CD4-positive, alpha-beta T cell treated with Interleukin-1 beta for 1 hour (primary cell): ENCODE data around the gene ISM1.

ENCODE experiments used
- DNase-seq, 2 donors: peaks; one replicate each; pipeline ENCODE4 v3.0.0-alpha.2; 2020 to 2022

The ISM1 gene

DNA sequence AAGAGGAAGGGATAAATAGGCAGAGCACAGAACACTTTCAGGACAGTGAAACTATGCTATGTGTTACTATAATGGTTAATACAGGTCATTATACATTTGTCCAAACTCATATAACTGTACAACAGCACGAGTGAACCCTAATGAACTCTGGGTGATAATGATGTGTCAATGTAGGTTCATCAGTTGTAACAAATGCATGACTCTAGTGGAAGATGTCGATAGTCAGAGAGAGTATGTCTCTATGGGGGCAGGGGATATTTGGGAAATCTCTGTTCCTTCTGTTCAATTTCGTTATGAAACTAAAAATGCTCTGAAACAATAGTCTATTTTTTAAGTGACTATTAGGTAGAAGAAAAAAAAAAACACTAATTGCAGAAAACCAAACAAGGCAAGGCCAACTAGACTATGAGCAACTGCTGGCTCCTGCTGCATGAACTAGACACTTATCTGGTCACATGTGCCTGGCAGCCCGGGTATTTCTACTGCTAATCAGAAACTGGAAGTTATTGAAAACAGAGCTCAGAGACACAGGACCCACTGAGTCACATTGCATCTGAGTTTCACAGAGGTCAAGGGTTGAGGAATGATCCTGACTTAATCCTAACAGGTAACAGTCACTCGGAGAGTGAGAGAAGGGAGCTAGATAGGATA, 97.9 kb downstream of the ISM1 start:
- no peak for DNase-seq

GRCh38 chr20:13320702-13321101, 99.6 kb downstream of the ISM1 start:
- DNase-seq: no peak

GRCh38 chr20:13321416-13321815, 100.3 kb downstream of the ISM1 start:
- DNase-seq: no peak

DNA sequence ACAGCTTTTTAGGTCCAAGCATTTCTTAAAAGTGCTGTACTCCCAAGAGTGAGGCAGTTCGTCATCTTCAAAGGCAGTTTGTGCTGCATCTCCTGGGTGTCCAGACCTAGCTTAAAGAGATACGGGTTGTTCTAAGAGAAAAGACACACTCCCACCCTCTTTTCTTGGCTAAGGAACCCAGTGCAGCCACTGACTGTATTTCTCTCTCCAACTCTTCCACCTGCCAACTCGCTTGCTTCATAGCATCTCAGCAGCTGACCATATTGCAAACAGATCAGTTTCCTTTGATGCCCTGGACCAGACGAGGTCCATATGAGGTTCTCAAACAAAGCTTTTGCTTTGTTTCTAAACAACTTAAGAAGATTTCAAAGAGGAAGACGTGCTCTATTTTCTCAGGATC, 101.1 kb downstream of the ISM1 start:
- DNase-seq: no peak

GRCh38 chr20:13322621-13323020, 101.5 kb downstream of the ISM1 start:
- no peak for DNase-seq

DNA sequence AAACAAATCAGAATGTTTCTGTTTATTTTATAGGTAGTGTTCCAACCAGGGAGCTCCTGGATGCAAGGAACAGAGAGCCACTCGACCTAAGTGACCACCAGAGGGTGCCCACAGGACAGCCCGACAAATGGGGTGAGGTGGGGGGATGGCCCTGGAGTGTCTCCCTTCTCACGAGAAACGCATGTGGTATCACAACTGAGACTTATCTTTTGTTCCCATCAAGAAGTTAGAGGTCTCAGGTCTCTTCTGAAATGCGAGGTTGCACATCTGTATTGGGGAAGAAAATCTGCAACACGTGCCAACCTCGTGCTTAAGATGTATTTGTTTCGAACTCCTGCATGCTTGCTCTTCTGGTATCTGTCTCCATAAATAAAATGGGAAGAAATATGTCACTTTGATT, 104.0 kb downstream of the ISM1 start:
- DNase-seq: no peak

DNA sequence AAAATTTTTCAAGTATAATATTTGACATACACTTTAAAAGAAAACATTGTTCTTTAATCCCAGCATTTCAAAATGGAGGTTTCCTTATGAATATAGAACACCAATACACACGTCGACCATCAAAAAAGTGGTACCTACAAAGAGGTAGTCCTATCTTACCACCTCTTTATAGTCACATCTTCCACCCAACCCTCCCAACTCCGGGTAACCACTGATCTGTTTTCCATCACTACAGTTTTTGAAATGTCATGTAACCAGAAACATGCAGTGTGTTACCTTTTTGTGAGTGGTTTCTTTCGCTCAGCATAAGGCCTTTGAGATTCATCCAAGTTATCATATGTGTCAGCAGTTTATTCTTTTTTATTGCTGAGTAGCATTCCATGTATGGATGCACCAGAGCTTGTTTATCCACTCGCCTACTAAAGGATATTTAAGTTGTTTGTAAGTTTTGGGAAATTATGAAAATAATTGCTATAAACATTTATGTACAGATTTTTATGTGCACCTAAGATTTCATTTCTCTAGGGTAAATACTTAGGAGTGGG, 104.8 kb downstream of the ISM1 start:
- DNase-seq: no peak

GRCh38 chr20:13331536-13331935, 110.5 kb downstream of the ISM1 start:
- DNase-seq: no peak

- DNase-seq: no peak
Measured at GRCh38 chr20:13333036-13333435, 112.0 kb downstream of the ISM1 start.

- no peak for DNase-seq
Measured at GRCh38 chr20:13333793-13334192, 112.7 kb downstream of the ISM1 start.

DNA sequence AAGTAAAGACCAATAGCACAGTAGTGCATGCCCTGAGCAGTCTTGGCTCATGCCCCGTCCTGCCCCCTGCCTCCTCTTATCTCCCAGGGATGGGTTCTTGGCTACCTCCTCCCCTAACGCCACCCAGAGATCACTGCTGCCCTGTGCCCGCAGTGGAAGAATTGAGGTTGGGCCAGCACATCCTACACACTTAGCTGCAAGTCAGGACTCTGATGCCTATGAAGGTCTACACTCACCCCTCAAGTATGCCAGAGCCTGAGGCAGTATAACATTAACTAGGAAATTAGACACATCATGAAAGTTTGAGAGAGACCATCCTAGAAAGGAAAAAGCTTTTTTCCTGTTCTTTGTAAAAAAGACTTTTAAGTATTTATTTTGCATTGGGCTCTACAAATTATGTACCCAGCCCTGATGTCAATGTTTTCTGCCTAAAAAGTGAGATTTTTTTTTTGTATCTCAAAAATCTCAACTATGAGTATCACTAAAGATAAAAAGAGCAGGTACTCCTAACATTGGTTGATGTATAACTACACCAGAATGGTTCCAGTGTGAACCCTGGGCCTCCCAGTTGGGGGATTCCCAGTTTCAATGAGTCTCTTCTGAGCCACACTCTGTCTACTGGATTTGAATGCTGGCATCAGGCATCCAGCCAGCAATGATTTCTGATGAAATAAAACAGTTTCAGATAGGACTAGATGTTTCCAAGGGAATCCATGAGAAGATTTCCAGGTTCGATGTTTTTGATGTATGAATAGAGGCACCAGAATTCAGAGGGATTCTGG, 115.4 kb downstream of the ISM1 start:
- no peak for DNase-seq

DNA sequence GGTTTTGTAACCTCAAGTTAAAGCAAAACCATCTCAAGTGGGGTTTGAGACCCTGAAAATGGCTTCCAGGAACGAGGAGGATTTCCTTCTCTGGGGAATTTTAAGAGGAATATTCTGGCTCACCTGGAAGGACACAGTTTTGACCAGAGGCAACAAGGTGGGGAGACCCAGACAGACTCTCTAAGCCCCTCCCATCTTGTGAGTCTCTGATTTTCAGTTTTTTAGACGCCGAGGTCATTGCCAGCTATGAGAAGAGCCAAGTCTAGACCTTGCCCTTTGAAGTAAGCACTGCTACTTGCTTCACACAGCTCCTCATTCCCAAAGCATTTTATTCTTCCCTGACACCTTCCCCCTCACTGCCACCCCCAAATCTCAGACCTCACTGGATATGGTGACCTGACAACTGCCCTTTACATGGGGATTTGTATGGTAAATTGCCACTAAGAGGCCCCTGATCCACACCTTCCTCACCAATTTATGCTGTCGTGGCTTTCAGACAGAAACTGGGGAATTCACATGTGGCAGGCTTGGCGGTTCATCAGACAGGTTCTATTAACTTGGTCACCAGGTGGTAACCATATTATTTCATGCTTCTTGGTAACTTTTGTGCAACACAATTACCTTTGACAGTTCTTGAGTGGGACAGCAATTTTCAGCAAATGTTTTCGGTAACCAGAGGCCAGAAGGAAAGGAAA, 116.2 kb downstream of the ISM1 start:
- no peak for DNase-seq

DNA sequence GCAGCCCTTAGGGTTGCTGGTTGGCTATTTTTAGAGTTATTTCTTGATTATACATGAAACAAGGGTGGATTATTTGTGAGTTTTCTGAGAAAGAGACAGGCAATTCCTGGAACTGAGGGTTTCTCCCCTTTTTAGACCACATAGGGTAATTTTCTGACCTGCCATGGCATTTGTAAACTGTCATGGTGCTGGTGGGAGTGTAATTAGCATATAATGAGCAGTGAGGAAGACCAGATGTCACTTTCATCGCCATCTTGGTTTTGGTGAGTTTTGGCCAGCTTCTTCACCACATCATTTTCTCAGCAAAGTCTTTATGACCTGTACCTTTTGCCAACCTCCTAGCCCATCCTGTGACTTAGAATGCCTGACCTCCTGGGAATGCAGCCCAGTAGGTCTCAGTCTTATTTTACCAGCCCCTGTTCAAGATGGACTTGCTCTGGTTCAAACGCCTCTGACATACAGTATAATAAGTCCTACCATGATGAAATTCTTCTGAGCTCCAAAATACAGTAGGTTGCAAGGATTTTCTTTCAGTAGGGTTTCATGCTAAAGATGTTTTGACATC, 117.1 kb downstream of the ISM1 start:
- DNase-seq: no peak

GRCh38 chr20:13338999-13339411, 117.9 kb downstream of the ISM1 start:
- no peak for DNase-seq

DNA sequence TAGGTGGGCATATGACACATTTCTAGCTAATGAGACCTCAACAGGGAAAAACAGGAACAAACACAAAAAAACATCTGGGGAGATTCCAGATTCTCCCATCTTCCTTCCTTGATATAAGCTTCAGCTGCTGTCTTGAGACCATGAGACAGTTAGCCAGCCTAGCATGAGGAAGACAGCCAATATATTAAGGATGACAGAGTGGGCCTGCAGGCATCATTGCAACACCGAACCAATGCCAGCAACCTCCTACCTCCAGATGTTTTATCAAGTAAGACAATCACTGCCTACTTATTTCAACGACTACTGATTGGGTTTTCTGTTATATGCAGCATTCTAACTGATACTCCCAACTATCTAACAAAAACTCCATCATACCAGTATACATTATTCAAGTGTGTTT, 119.0 kb downstream of the ISM1 start:
- DNase-seq: no peak

DNA sequence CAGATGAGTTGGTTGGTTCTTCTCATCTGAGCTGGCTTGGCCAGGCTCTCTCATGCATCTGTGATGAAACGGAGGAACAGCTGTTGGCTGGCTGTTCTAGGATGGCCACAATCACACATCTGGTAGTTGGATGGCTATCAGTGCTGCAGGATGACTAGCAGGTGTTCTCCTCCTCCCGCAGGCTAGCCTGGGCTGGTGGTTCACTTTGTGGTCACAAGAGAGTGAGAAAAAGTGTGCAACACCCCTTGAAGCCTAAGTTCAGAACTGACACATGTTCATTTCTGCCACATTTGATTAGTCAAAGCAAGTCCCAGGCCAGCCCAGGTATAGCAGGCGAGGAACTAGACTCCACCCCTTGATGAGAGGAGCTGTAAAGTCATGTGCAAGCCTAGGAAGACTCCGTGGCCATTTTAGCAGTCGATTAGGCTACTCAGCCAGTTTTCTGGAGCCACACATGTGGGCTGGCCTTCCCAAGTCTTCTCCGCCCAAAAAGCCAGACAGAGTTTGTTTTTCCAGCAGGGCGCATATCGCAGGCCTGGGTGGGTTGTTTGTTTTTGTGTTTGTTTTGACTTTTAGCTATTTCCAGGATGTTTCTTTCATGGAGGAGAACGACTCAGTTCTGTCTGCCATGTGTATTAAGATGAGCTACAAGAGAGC, 120.8 kb downstream of the ISM1 start:
- no peak for DNase-seq

GRCh38 chr20:13342469-13343242, 121.6 kb downstream of the ISM1 start:
- DNase-seq: no peak

GRCh38 chr20:13344671-13345070, 123.6 kb downstream of the ISM1 start:
- DNase-seq: no peak

GRCh38 chr20:13348311-13349234, 127.5 kb downstream of the ISM1 start:
- no peak for DNase-seq

DNA sequence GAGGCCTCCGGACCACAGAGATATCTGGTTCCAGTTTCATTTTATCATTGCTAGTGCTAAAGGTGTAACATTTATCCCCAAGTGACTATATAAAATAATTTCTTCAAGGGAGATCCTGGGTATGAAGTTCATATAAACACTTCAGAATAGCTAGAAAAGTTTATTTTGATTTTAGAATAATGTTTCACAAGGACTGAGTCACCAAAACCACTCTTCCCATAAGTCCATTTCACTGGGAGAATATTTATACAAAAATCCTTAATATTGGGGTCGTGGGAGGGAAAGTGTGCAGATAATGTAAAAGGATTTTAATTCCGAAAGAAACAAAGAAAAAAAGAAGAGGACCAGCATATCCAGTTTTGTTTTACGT, 128.1 kb downstream of the ISM1 start:
- no peak for DNase-seq
